Keratinocyte (primary cell): ENCODE data around the gene SEC61A2. TPM values are rescaled to one million over a fixed set of nuclear protein-coding genes. Genes with fewer than 3 reads are reported as not detected.

Experiments used
- DNase-seq: peaks from one replicate; pipeline ENCODE4 v3.0.0-alpha.2; 2011; ENCODE audit warnings: low read depth, missing footprints, low spot score
- FAIRE-seq: peaks from 2 replicates; lab custom pipeline; 2011; peaks lifted over from hg19 to GRCh38; lab: Jason Lieb, UNC
- H2AFZ ChIP-seq: 2 replicates; pipeline ENCODE4 v1.6.0; 2012; ENCODE audit warnings: low read length, control low read depth, inconsistent platforms; ENCODE audit not compliant: control insufficient read depth
- H3K27ac ChIP-seq: 2 replicates; pipeline ENCODE4 v1.5.1; 2011; ENCODE audit warnings: low read length; ENCODE audit not compliant: control insufficient read depth, insufficient read depth
- H3K27me3 ChIP-seq: 3 replicates; pipeline ENCODE4 v1.6.0; 2011; ENCODE audit warnings: low read length; ENCODE audit not compliant: control insufficient read depth, insufficient read depth; ENCODE audit errors: extremely low read depth
- H3K36me3 ChIP-seq, 2 experiments: 2 replicates in 1 of 2; 3 replicates in 1 of 2; pipeline ENCODE4 v1.5.1; 2011; ENCODE audit warnings: low read length in 2 of 2, mild to moderate bottlenecking in 1 of 2; ENCODE audit not compliant: control insufficient read depth in 2 of 2, insufficient read depth in 2 of 2; ENCODE audit errors: extremely low read depth in 1 of 2
- H3K4me1 ChIP-seq: 3 replicates; pipeline ENCODE4 v1.5.1; 2011; ENCODE audit warnings: low read length; ENCODE audit not compliant: control insufficient read depth, insufficient read depth; ENCODE audit errors: extremely low read depth
- H3K4me2 ChIP-seq: 3 replicates; pipeline ENCODE4 v1.6.0; 2011; ENCODE audit warnings: low read depth, low read length; ENCODE audit not compliant: control insufficient read depth, insufficient read depth; ENCODE audit errors: extremely low read depth
- H3K4me3 ChIP-seq, 3 experiments: fragments of 200-600 bp in 1 of 3; sonication (generic) in 1 of 3; 2 replicates in 2 of 3; 3 replicates in 1 of 3; pipeline ENCODE4 v1.5.1; 2011 to 2016; ENCODE audit warnings: low read length in 3 of 3, mild to moderate bottlenecking in 3 of 3, control low read depth in 2 of 3, inconsistent platforms in 1 of 3, low read depth in 1 of 3, mixed read lengths in 1 of 3, mixed run types in 1 of 3, moderate library complexity in 1 of 3; ENCODE audit not compliant: control insufficient read depth in 2 of 3, insufficient read depth in 2 of 3; ENCODE audit errors: extremely low read depth in 1 of 3
- H3K79me2 ChIP-seq: 2 replicates; pipeline ENCODE4 v1.6.0; 2012; ENCODE audit warnings: low read length; ENCODE audit not compliant: control insufficient read depth, insufficient read depth
- H3K9ac ChIP-seq: 3 replicates; pipeline ENCODE4 v1.6.0; 2011; ENCODE audit warnings: low read length; ENCODE audit not compliant: control insufficient read depth, insufficient read depth; ENCODE audit errors: extremely low read depth
- H3K9me1 ChIP-seq: 3 replicates; pipeline ENCODE4 v1.6.0; 2011; ENCODE audit warnings: low read length; ENCODE audit not compliant: control insufficient read depth, insufficient read depth; ENCODE audit errors: extremely low read depth
- H3K9me3 ChIP-seq: 2 replicates; pipeline ENCODE4 v1.5.1; 2012; ENCODE audit warnings: low read depth, low read length; ENCODE audit not compliant: control insufficient read depth
- H4K20me1 ChIP-seq: 3 replicates; pipeline ENCODE4 v1.6.0; 2011; ENCODE audit warnings: low read length; ENCODE audit not compliant: control insufficient read depth, insufficient read depth; ENCODE audit errors: extremely low read depth
- EZH2 ChIP-seq: IDR thresholded peaks from one replicate; pipeline ENCODE4 v1.6.1; 2012; ENCODE audit warnings: inconsistent platforms, mild to moderate bottlenecking, low read length, moderate library complexity
- dilution Hi-C: fragments of 300-500 bp; cut with MboI; formaldehyde crosslinking; loops from one replicate; pipeline ENCODE4 v1.7.0; 2020; ENCODE audit warnings: low sequenced_read_pairs; ENCODE audit not compliant: extremely low pct_ligation_motif_present
- polyA plus RNA-seq, 5 experiments: library from polyadenylated mRNA; depleted of rRNA in 3 of 5; stranded (reverse) in 3 of 5; stranded (forward) in 1 of 5; unstranded in 1 of 5; fragments of >200 nt; gene quantifications; 1 replicate in 1 of 5; 2 replicates in 3 of 5; 3 replicates in 1 of 5; pipeline versions ENCODE4 v1.2.1 to v1.2.3, GENCODE V29; 2011 to 2012; ENCODE audit warnings: missing spikeins in 2 of 5, low read depth in 1 of 5, low replicate concordance in 1 of 5
- TF ChIP-seq, protein P1 (sequence below), 3 experiments: IDR thresholded peaks in 1 of 3; conservative IDR thresholded peaks in 1 of 3; optimal IDR thresholded peaks in 1 of 3; 2 replicates in 2 of 3; 3 replicates in 1 of 3; pipeline versions ENCODE3 to v1.5.1; 2011; ENCODE audit warnings: low read length in 3 of 3, mild to moderate bottlenecking in 3 of 3, moderate library complexity in 2 of 3, control low read depth in 1 of 3, inconsistent platforms in 1 of 3; ENCODE audit not compliant: insufficient read depth in 2 of 3; ENCODE audit errors: extremely low read depth in 1 of 3

The SEC61A2 gene
- polyA plus RNA-seq, 1 donor (not counting 4 experiments of a cell fraction or from before 2014, with no cell fraction given), result 13.7 TPM

DNA sequence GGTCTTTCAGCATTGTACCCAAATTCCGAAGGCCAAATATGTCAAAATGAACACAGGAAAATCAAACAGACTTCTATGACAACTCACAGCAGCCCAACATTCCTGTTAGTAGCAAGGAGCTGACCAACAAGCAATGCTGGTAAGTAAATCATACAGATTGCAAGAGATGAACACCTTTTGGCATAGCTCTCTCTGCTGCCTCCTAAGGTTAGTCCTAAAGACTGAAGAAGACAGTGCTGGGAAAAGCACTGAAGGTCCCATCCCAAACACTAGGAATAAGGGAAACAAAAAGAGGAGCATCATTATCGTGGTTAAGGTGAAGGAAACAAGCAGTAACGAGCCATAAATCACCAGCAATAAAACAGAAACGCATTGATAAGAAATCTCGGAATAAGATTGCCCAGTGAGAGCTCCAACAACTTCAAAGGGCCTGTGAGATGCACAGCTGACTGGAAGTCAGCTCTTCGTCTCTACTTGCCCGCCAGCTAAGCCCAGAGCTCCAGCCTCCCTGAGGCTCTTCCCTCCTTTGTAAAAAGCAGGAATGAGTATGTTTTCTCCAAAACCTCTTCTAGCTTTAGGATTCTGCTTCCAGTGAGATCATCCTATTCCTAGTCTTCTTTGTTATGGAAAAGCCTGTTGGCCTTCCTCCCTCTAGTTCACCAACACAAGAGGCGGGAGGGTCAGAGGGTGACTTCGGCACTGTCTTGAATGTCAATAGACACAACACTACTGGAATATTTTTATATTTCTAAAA, 50.9 kb downstream of the SEC61A2 start:
- Histone ChIP-seq H3K9me3 (no peaks in the 10 kb centered on the region), H2AFZ (no peak overlapping the region), H4K20me1 (no peaks in the 10 kb centered on the region), H3K9ac (no peak overlapping the region), H3K27me3 (no peaks in the 10 kb centered on the region), H3K4me2 (peak overlapping the region; percentile 37), H3K36me3 (peaks cover 14 to 21% of the 10 kb centered on the region in 2 experiments), H3K4me1 (peaks cover 9% of the 10 kb centered on the region), H3K4me3 (no peak overlapping the region), H3K79me2 (no peaks in the 10 kb centered on the region), H3K27ac (no peak overlapping the region), H3K9me1 (no peaks in the 10 kb centered on the region)
- FAIRE-seq (peak; percentile 41), DNase-seq (no peak)
- dilution Hi-C loops, result no loop called here
- TF ChIP-seq, protein P1, sequence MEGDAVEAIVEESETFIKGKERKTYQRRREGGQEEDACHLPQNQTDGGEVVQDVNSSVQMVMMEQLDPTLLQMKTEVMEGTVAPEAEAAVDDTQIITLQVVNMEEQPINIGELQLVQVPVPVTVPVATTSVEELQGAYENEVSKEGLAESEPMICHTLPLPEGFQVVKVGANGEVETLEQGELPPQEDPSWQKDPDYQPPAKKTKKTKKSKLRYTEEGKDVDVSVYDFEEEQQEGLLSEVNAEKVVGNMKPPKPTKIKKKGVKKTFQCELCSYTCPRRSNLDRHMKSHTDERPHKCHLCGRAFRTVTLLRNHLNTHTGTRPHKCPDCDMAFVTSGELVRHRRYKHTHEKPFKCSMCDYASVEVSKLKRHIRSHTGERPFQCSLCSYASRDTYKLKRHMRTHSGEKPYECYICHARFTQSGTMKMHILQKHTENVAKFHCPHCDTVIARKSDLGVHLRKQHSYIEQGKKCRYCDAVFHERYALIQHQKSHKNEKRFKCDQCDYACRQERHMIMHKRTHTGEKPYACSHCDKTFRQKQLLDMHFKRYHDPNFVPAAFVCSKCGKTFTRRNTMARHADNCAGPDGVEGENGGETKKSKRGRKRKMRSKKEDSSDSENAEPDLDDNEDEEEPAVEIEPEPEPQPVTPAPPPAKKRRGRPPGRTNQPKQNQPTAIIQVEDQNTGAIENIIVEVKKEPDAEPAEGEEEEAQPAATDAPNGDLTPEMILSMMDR (optimal IDR thresholded peaks at IDR 0.05 in 1 of 3, IDR thresholded peaks at IDR 0.05 in 1 of 3, conservative IDR thresholded peaks at IDR 0.05 in 1 of 3; ENCODE audit: extremely low read depth in 1 of 3, insufficient read depth in 2 of 3, low read length in 3 of 3), result peak in 1 of 3 experiments; percentile 8
- TF ChIP-seq EZH2, result no peak

DNA sequence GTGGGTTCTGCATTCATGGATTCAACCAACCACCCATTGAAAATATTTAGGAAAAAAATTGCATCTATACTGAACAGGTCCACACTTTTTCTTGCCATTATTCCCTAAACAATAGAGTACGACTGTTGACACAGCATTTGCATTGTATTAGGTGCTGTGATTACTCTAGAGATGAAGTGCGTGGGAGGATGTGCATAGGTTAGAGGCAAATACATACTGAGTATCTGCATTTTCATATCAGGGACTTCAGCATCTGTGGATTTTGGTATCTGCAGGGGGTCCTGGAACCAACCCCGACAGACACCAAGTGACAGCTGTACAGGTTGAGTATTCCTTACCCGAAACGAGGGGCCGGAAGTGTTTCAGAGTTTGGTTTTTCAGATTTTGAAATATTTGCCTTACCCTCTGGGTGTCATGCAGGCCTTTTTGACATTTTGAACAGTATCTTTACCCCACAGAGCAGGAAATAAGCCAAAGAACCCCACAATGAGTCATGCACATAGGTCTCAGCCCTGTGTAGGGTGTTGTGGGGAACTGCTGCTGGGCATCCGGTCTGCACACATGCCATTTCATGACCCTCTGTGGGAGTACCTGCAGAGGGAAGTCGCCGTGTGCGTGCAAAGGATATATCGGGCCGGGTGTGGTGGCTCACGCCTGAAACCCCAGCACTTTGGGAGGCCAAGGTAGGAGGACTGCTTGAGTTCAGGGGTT, 51.7 kb downstream of the SEC61A2 start:
- Histone ChIP-seq H3K9ac (no peak overlapping the region), H2AFZ (no peak overlapping the region), H3K9me1 (no peaks in the 10 kb centered on the region), H3K36me3 (peaks cover 14 to 22% of the 10 kb centered on the region in 2 experiments), H3K4me3 (no peak overlapping the region), H3K4me2 (no peak overlapping the region), H3K9me3 (no peaks in the 10 kb centered on the region), H3K79me2 (no peaks in the 10 kb centered on the region), H3K27me3 (no peaks in the 10 kb centered on the region), H4K20me1 (no peaks in the 10 kb centered on the region), H3K27ac (no peak overlapping the region), H3K4me1 (peaks cover 9% of the 10 kb centered on the region)
- dilution Hi-C loops, result no loop called here
- TF ChIP-seq, protein P1 (optimal IDR thresholded peaks at IDR 0.05 in 1 of 3, IDR thresholded peaks at IDR 0.05 in 1 of 3, conservative IDR thresholded peaks at IDR 0.05 in 1 of 3; ENCODE audit: extremely low read depth in 1 of 3, insufficient read depth in 2 of 3, low read length in 3 of 3), result no peak
- no peak for TF ChIP-seq EZH2
- FAIRE-seq, result no peak
- no peak for DNase-seq
